ENCODE data around the gene FBXW4.

Gene FBXW4

GRCh38 chr10:101695404-101695890 is 477 bp upstream of the FBXW4 start:
- DNase-seq = no peak

- peak in 1 of 2 experiments; percentile 13 for DNase-seq
These were observed 844 bp downstream of the FBXW4 start for GRCh38 chr10:101693978-101694673.

GRCh38 chr10:101693651-101693977 is 1.4 kb downstream of the FBXW4 start:
- DNase-seq = no peak

DNA sequence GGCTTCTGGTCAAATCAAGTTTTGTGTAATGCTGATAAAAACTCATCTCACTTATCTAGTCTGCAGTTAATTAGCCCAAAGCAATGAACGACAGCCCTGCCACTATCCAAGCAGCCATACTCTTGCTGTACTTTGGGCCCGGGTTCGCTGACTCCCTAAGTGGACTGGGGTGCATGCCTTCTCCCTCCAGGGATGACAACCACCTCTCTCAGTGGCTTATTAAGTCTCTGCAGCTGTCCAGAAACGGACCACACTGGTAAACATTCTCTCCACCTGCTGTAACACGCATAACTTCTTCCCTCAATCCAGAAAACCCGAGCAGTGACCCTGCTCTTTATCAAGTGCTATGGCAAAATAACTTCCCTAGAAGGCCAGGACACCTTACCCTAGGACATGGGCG is 3.9 kb downstream of the FBXW4 start:
- DNase-seq = no peak

DNA sequence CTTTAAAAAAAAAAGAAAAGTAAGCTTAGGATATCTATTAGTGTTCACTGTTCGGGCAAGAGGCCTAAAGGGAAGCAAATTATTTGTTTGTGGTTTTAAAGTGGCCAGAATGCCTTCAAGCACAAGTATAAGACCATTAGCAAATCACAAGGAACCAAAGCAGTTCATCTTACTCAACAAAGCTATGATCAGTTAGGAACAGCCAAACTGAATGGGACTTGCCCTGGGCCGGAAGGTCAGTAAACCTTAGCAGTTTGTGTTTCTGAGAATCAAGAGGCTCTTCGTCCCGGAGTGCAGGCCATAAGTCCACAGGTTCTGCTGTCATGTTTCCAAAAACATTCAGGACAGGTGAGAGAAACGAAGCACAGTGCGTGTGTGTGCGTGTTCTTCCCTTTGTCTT is 4.5 kb downstream of the FBXW4 start:
- no peak for DNase-seq

DNA sequence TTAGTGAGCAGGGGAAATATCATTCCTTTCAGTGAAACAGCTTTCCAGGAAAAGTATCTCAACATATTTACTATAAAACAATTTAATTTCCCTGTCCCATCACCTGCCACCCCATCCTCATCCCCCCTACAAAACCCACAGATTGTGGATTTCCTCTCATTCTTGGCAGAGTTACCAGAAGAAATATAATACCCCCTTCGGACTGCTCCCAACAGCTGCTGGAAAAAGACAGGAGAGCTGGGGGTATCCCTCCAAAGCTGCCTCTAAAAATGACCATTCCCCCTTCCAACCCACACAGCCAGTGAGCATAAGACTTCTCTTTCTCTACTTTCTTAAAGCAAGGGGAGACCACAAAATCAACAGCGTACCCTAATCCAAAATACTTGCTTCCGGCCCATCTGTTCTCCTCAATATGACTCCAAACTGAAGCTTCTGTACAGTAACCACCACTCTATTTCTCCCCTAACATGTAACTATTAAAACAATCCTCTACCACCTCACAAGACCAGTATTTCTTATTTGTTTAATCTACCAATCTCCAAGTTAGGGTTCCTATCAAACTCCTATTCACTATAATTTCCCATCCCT is 7.8 kb downstream of the FBXW4 start:
- no peak for DNase-seq

- DNase-seq = no peak
These were observed 8.6 kb downstream of the FBXW4 start for GRCh38 chr10:101686133-101686925.

DNA sequence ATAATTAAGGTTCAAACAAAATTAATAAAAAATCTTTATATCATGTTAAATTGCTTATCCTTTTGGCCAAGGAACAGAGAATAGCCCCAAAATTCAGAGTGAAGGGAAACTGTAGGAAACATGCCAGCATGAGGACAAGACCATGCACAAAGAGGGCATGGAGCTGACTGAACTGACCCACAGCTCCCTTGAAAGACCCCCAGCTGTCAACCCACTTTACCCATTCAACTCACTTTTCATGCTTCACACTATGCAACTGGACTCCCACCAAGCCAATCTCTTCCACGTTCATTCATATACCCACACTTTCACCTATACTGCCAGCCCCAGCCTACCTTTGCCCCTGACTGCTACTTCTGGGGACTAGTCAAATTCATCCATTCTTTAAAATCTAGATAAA is 10.2 kb downstream of the FBXW4 start:
- DNase-seq = no peak

DNA sequence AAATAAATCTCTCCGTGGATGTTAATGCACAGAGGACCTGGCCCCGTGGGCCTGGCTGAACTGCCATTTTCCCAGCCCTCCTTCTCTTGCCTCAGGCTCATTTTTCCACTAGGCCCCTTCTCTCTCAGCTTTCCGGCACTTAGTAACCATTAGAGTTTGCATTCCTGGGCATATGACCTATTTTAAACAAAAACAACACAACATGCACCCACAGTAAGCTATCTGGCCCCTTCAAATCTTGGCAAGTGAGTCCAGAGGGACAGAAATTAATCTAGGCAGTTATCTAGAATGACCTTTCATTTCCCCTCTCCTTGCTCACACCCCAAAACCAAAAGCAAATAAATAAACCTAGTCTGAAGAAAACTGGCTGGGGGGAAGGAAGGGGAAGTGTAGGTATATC is 11.7 kb downstream of the FBXW4 start:
- no peak for DNase-seq

- DNase-seq = no peak
These were observed 12.7 kb downstream of the FBXW4 start for GRCh38 chr10:101682172-101682825.

GRCh38 chr10:101676565-101676964 is 18.4 kb downstream of the FBXW4 start:
- no peak for DNase-seq

DNA sequence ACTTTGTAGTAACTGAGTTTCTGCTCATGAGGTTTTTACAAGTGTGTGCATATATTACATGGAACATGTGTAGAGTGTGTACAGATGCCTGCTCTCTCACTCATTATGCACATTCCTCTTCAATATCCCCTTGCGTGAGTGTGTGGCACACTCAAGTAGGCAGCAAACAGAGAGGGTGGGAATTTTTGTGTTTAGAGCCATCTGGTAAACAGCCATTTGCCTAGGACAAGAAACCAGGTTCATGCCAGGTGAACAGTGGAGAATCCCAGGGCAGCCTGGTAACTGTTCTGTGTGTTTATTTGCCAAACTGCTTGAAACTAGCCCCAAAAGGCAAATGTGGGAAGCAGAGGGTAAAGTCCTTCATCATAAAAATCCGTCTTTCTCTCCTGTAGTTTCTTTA is 19.9 kb downstream of the FBXW4 start:
- no peak for DNase-seq

GRCh38 chr10:101672536-101672935 is 22.4 kb downstream of the FBXW4 start:
- no peak for DNase-seq

GRCh38 chr10:101671453-101671852 is 23.5 kb downstream of the FBXW4 start:
- DNase-seq = no peak

DNA sequence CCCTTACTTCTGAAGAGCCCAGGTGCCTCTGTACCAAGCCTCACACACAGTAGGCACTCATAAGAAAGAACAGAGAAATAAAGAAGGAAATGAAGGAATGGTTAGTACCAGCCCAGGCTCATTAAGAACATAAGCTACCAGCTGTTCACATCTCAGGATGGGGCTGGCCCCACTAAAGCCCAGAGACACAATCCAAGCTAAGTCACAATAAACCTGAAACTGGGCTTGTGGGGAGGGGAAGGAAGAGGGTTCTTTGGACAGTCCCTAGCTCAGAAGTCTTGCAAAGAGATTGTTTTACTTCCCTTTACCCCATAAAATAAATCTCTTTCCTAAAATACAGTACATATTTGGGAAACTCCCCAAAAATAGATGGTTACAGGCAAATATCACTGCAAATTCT is 24.3 kb downstream of the FBXW4 start:
- no peak for DNase-seq

- no peak for DNase-seq
These were observed 25.8 kb downstream of the FBXW4 start for GRCh38 chr10:101669181-101669580.

DNA sequence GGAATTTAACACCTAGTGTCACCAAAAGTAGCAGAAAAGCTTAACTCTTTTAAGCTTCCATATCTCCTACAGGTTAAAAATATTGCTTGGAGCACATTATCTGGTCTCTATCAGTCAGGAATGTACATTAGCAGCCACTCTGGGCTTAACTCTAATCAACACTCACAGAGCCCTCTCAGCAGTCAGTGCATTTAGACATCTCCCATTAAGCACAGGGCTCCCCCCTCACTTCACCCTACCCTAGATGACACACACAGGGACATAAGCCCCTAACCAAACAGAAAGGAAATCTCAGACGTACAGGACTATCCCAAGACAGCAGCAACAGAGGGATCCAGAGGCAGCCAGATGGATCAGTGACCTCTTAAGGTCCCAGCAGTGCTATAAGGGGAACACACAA is 26.4 kb downstream of the FBXW4 start:
- no peak for DNase-seq

- DNase-seq = no peak
These were observed 28.9 kb downstream of the FBXW4 start for GRCh38 chr10:101666083-101666482.

- DNase-seq = no peak
These were observed 31.9 kb downstream of the FBXW4 start for GRCh38 chr10:101663097-101663496.

DNA sequence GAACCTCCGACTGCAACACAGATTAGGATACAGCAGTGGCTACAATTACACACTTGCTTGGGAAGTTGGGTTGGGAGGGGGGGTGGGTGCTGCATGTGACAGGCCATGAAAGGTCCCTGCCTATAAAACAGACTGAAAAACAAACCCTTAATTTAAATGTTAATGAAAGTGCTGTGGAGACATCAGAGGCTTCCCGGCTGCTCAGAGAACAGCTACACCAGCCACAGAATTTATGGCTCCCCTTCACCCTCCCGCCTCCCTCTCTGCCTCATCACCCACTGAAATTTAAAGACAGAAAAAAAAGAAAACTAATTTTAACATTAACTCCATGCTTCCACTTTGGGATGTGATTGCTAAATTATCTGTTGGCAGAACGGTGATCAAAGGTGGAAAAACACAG is 34.7 kb downstream of the FBXW4 start:
- DNase-seq = no peak

DNA sequence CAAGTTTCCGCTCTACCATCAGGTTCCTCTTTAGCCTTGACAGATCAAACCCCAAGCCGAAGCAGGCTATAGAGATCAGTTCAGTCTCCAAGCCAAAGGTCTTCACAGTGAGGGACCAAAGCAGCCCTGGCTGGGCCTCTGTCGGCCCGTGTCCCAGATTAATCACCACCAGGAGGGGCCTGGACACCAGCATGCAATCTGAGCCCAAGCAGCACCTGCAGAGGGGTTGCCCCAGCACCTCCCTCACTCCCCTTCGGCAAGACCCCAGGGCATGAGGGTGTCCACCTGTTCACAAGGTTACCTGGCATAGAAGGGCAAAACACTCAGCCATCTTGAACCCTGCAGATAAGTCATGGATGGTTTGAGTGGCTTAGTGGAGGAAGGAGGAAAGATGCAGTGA is 36.0 kb downstream of the FBXW4 start:
- DNase-seq = no peak

DNA sequence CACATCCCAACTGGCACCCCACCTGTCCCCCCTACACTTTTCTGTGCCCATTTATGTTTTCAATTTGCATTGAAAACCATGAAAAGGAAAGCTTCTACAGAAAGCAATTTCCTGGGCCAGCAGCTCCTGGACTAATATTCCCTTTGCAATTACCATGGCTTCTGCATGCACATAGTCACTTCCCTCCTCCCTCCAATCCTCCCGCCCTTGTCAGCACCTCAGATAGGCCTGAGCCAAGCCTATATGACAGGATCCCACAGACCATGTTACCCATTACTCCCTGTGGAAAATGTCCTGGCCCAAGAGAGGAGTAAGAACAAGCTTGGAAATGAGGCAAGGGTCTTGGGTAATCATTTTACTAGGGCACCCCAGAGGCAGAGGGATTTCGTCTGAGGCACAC is 38.1 kb downstream of the FBXW4 start:
- DNase-seq = no peak

DNA sequence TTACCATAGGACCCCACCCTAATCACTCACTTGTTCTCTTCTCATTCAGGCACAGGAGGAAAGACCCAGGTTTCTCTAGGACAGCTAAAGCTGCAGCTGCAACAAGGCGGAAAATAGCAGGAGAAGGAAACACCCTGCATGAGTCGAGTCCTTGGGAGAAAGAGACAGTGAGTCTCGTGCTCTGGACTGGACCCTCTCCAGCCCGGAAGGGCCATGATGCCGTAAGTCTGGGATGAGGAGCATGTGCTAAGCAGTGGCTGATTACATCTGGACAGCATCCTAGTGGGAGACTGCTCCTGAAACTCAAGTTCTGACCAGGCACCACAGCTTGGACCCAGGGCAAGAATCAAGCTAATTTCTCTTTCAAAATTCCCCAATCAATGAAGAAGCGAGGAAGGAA is 39.4 kb downstream of the FBXW4 start:
- DNase-seq = no peak

DNA sequence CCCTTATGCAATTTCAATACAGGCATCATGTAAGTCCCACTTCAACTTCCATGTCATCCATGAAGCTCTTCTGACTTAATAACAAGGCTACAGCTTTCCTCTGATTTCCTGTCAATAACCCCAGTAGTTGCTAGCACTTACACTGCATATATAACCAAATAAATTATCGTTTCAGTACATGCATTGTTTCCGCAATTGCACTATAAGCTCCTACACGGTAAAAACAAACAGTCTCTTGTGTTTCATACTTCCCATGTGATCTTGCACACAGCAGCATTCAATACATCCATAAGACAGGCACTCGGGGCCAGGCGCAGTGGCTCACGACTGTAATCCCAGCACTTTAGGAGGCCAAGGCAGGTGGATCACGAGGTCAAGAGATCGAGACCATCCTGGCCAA is 41.4 kb downstream of the FBXW4 start:
- DNase-seq = no peak
